Measurements from ENCODE around the gene WWP2.
"Not testable (repeated sequence)": the region's sequence is repeated elsewhere in the genome, so short reads cannot be mapped to it uniquely, and the experiment has no call there.

Gene WWP2

DNA sequence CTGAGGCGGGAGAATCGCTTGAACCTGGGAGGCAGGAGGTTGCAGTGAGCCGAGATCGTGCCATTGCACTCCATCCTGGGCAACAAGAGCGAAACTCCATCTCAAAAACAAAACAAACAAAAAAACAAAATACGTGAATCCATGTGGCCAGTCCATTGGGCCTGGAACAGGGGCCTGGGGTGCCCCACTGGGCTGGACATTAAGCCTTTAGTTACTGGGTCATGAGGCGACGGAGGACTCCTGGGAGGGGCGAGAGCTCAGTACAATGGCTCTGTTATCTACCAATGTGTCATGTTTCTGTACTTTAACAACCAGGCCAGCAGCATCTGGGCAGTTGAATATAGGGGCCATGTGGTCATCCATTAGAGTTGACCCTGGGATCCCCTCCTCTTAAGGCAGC is 170.1 kb downstream of the WWP2 start:
- no peak overlapping the region for H3K4me3 ChIP-seq (ENCODE audit: low read length)
- no peak for DNase-seq (ENCODE audit: low read depth, low spot score)

DNA sequence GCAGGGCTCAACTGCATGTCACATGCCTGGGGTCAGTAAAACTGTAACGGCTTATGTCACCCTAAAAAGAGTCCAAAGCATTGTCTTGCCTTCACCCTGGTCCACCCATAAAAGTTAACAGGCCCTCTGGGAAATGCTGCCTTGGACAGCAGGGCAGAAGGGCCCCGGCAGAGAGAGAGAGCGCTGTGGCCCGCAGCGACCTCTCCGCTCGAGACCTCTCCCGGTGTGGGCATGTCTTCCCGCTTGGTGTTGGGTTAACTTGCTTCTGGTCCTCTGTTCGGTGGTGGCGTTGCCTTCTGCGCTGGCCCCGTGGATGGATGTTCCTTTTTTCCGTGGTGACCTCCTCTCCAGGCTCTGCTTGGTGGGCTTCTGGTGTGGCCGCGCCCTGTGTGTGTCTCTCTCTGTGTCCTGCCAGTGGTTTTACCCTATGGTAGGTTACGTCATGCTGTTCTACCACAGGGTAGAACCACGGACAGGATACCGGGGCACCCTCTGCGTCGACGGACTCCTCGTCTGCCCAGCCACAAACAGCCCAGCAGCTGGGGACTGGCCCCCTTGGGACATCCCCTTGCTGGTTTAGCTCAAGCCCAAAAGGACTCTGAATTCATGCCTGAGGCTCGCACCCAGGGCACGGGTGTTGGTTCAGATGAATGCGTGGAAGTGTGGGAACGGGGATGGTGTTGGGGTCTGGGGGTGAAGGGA is 170.7 kb downstream of the WWP2 start:
- DNase-seq (ENCODE audit: low read depth, low spot score) = no peak
- no peak overlapping the region for H3K4me3 ChIP-seq (ENCODE audit: low read length)

DNA sequence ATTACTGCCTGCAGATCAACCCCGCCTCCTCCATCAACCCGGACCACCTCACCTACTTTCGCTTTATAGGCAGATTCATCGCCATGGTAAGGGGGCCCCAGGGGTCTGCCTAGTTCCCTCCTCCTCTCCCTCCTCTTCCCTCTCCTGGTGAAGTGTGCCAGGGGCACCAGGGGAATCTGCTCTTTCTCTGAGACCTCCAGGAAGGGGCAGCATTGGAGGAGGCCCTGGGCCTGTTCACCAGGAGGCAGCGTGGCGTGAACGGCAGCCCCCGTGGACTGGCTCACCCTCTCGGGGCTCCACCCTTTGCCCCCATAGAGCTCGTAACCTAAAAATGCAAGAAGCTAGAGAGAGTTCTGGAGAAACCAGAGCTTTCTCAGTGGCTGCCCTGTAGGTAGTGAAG is 171.9 kb downstream of the WWP2 start:
- no peak for DNase-seq (ENCODE audit: low read depth, low spot score)
- H3K4me3 ChIP-seq (ENCODE audit: low read length) = no peak overlapping the region

DNA sequence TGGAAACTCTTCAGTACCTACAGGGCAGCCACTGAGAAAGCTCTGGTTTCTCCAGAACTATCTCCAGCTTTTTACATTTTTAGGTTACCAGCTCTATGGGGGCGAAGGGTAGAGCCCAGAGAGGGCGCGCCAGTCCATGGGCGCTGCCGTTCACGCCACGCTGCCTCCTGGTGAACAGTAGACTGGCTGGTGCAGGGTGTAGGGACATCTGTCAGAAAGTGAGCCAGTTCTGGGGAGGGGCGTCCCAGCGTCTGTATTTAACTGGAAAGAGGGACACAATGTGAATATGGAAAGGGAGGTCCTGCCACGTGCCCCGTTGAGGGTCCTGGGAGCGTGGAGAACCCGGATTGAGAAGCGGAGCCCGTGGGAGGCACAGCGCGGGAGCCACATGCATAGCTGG is 172.6 kb downstream of the WWP2 start:
- DNase-seq (ENCODE audit: low read depth, low spot score) = no peak
- no peak overlapping the region for H3K4me3 ChIP-seq (ENCODE audit: low read length)

DNA sequence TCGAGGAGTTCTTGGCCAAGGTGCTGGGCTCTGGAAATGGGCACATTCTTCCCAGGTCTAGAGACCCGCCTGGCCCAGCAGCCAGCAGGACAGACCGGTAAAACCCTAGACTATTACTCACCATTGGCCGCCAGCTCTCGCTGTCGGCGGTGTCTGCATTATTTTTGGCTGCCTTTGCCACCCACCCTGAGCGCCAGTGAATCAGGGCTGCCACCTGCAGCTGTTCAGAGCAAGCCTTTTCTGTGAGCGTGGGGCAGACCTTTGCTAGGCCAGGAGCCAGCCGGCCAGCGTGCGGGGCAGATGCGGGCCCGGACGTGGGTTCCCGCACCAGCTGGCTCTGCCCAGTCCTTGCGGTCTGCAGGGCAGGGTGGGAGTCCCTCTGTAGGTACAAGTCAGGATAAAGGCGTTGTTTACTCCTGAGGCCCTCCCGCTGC is 173.2 kb downstream of the WWP2 start:
- no peak for DNase-seq (ENCODE audit: low read depth, low spot score)
- no peak overlapping the region for H3K4me3 ChIP-seq (ENCODE audit: low read length)

DNA sequence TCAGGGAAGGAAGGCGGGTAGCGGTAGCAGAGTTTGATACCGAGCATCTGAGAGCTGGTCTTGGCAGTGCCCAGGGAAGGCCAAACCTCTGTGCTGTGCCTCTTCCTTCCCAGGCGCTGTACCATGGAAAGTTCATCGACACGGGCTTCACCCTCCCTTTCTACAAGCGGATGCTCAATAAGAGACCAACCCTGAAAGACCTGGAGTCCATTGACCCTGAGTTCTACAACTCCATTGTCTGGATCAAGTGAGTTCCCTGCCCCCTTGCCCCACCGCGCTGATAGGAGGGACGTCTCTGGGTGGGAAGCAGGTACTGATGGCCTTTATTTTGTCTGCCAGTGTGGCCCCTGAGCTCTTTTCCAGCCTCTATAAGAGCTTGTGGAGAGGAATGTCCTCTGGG is 173.6 kb downstream of the WWP2 start:
- H3K4me3 ChIP-seq (ENCODE audit: low read length) = no peak overlapping the region
- DNase-seq (ENCODE audit: low read depth, low spot score) = no peak

DNA sequence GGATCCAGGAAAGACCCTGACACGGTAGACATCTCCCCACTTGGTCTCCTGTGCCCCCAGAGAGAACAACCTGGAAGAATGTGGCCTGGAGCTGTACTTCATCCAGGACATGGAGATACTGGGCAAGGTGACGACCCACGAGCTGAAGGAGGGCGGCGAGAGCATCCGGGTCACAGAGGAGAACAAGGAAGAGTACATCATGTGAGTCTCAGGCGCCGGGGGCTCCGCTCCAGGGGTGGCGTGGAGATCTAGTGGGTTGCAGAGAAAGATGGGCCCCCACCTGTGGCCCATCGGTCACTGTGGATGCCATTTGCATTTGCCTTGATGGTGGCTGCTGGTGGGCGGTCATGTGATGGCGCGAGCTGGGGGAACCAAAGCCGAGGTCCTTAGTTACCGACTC is 174.1 kb downstream of the WWP2 start:
- no peak overlapping the region for H3K4me3 ChIP-seq (ENCODE audit: low read length)
- DNase-seq (ENCODE audit: low read depth, low spot score) = no peak

DNA sequence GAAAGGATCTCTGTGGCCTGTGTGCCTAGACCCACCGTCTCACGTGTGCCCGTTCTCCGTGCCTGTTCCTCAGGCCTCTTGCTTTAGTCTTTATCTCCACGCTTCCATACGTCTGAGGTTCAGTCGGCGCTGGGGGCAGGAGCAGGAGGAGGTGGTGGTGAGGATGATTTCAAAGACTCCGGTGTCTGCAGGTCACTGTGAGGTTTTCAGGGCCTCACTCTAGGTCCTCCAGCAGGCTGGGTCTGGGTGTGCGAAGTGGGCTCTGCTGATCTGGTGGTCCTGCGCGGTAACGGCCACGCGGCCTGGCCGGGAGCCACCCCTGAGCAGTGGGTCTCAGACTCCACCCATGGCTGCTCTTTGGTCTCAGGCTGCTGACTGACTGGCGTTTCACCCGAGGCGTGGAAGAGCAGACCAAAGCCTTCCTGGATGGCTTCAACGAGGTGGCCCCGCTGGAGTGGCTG is 174.6 kb downstream of the WWP2 start:
- no peak for DNase-seq (ENCODE audit: low read depth, low spot score)

DNA sequence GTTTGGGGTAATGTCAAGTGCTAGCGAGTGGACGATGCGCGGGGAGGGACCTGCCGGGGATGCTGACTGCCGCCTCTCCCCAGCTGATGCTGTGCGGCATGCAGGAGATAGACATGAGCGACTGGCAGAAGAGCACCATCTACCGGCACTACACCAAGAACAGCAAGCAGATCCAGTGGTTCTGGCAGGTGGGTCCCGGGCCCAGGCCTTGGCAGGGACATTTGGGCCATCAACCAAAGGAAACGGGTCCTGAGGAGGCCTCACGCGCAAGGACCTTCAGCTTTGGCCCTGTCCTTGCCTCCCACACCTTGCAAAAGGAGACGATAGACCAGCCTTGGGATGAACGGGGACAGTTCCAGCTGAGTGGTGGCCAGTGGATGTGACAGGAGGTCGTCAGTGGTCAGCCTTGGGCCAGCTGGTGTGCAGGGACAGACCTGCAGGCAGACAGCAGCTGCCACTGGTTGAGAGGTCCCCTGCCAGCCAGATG is 175.4 kb downstream of the WWP2 start:
- no peak overlapping the region for H3K4me3 ChIP-seq (ENCODE audit: low read length)
- no peak for DNase-seq (ENCODE audit: low read depth, low spot score)

More for the DNA sequence above, 174.6 kb downstream of the WWP2 start:
- H3K4me3 ChIP-seq (ENCODE audit: low read length) = no peak overlapping the region

DNA sequence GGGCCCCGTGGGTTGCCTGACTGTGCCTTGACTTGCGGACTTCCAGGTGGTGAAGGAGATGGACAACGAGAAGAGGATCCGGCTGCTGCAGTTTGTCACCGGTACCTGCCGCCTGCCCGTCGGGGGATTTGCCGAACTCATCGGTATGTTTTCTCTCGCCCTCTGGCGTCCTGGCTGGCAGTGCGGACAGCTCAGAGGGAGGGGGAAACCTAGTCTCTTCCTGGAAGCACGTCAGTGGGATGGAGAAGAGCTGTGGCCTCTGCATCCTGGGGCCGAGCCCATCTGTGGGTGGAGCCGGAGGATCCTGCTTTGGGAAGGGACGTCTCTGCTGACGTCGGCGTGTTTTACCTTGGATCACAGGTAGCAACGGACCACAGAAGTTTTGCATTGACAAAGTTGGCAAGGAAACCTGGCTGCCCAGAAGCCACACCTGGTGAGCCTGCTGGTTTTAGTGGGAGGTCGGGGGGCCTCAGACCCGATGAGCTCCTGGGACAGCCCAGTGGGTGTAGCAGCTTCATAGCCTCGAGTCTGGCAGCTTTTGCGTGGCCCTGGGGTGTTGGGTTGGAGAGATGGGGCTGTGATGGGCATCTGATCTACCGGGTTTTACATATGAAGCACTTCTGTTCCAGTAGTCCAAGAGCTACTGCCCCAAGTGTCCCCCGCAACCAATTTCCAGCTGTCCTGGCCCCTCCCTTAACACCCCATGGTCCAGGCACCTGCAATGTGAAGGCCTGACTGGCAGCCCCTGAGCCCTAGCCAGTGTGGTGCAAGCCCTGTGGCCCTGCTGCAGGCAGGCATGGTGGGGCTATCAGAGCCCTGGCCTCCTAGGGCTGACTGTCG is 177.1 kb downstream of the WWP2 start:
- no peak overlapping the region for H3K4me3 ChIP-seq (ENCODE audit: low read length)
- no peak for DNase-seq (ENCODE audit: low read depth, low spot score)

DNA sequence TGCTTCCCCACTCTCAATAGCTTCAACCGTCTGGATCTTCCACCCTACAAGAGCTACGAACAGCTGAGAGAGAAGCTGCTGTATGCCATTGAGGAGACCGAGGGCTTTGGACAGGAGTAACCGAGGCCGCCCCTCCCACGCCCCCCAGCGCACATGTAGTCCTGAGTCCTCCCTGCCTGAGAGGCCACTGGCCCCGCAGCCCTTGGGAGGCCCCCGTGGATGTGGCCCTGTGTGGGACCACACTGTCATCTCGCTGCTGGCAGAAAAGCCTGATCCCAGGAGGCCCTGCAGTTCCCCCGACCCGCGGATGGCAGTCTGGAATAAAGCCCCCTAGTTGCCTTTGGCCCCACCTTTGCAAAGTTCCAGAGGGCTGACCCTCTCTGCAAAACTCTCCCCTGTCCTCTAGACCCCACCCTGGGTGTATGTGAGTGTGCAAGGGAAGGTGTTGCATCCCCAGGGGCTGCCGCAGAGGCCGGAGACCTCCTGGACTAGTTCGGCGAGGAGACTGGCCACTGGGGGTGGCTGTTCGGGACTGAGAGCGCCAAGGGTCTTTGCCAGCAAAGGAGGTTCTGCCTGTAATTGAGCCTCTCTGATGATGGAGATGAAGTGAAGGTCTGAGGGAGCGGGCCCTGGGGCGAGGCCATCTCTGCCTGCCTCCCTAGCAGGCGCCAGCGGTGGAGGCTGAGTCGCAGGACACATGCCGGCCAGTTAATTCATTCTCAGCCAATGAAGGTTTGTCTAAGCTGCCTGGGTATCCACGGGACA is 177.9 kb downstream of the WWP2 start:
- DNase-seq (ENCODE audit: low read depth, low spot score) = no peak
- H3K4me3 ChIP-seq (ENCODE audit: low read length) = no peak overlapping the region

DNA sequence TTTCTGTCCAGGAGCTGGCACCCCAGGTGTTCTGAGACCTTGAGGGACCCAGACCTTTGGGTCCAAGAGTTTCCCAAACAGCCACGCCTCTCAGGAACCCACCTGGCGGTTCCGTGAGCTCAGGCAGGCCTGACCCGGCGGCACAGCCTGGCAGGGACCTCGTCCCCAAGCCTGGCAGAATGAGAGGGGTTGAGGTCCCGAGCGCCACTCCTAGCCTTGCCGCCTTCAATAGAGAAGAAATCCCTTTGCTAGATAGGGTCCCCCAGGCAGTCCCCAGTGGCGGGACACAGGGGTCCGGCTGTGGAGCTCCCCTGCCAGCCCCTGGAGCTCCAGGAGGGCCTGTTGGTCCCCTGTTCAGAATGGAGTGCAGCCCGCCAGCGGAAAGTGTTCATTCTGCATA is 178.5 kb downstream of the WWP2 start:
- no peak for DNase-seq (ENCODE audit: low read depth, low spot score)
- no peak overlapping the region for H3K4me3 ChIP-seq (ENCODE audit: low read length)

DNA sequence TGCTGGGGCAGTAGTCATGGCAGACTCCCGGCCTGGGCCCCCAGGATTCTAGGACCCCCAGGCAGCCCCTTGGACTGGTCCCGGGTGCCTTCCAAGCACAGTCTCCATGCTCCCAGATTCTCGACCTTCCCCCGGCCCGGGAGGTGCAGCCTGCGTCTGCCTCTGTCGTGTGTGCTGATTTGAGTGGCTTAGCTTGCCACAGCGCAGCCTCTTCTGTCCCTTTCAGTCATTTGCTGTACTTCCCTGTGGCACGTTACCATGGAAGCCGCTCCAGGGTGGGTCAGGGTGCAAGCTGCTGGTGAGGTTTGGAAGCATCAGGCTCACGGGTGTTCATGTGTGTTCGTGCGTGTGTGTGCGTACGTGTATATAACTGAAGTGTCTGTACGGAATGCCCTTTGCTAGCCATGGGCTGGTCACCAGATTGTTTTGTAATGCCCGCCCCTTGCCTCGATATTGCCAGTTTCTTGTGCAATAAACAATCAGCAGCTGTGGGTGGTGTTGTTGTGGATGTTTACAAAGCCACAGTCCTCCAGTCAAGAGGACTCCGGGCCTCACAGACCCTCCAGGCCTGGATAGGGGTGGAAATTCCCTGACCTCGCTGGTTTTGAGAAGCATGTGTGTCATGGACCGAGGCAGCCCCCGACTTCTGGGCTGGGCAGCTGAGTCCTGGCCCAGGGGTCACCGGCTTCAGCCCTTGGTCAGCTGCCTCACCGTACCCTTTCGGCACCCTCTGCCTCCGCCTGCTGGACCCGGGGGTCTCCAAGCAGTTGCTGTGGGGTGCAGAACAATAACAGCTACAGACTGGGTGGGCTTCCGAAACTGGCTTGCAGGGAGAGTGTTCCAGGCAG is 179.3 kb downstream of the WWP2 start:
- H3K4me3 ChIP-seq (ENCODE audit: low read length) = no peak overlapping the region
- no peak for DNase-seq (ENCODE audit: low read depth, low spot score)

DNA sequence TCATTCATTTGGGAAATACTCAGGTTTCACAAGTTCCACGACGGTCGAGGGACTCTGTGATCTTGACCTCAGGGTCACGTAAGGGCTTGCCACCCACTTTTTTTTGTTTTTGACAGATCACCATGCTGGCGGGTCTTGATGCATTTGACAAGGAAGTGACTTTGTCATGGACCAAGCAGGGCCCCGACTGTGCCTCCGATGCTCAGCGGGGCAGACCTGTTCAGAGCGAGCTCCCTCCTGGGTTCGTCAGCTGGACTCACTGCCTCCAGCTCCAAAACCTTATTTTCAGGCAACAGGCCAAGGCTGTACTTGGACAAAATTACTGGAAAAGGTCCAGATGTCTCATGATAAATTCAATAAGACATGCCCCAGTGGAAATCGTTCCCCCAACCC is 180.0 kb downstream of the WWP2 start:
- DNase-seq (ENCODE audit: low read depth, low spot score) = no peak
- H3K4me3 ChIP-seq (ENCODE audit: low read length) = no peak overlapping the region

DNA sequence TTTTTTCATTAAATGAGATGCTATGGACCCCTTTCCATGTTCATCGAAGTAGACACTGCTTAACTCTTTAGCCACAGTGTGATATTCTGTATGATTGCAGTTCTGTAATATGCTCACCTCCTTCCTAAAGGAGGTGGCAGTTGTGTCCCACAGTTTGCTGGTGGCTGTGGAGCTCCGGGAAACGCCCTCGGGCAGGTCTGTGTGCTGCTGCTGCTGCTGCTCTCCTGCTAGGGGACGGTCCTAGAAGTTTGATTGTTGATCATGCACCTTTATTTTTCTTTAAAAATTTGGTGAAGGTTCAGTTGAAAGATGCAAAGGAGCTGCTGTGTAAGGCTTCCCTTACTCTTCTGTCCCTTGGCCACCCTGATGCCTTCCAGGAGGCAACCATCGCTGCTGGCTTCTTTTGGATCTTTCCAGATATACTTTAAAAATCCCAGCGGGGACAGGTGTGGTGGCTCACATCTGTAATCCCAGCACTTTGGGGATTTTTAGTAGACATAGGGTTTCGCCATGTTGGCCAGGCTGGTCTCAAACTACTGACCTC is 180.6 kb downstream of the WWP2 start:
- no peak for DNase-seq (ENCODE audit: low read depth, low spot score)
- H3K4me3 ChIP-seq (ENCODE audit: low read length) = no peak overlapping the region

DNA sequence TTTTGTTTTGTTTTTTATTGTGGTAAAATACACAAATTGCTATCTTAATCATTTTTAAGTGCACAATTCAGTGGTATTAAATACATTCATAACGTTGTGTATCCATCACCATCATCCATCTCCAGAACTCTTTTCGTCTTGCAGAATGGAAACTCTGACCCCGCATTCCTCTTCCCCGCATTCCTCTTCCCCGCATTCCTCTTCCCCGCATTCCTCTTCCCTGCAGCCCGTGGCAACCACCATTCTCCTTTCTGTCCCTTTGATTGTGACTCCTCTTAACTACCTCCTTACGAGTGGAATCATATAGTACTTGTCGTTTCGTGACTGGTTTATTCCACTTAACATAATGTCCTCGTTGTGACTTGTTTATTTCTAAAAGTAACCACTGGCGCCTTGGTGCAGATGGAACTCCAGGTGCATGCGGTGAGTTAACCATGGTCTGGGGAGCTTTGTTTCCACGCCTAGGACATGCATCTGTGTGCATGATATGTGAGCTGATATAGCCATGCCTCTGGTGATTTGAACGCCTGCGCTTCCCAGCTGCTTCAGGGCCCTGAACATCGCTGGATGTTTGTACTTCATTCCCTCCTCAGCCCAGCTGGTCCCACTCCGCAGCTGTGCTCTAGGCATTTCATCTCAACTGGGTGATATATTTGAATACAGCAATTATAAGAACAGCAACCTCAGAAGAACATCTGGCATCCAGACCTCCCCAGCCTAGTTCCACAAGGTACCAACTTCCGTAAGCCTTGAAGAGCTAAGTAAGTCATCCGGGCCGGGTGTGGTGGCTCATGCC is 181.3 kb downstream of the WWP2 start:
- DNase-seq (ENCODE audit: low read depth, low spot score); H3K4me3 ChIP-seq (ENCODE audit: low read length): not testable (repeated sequence)

DNA sequence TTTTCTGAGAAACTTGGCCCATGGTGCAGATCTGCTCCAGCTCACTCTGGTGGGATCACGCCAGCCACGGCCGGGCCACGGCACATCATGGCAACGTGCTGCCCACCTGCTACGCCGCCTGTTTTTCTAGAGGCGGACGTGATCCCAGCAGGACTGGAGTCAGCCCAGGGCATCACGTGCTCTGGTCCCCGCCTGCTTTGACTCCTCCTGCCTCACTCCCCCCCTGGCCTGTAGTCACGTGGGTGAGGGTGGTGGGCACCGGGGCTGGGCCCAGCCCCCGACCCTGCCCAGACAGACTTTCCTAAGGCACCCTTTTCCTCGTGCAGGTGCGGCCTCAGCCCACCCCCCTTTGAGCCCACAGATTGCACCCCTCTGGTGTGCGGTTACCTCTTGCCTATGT is 188.3 kb downstream of the WWP2 start:
- not testable (repeated sequence) for H3K4me3 ChIP-seq (ENCODE audit: low read length); DNase-seq (ENCODE audit: low read depth, low spot score)
